ENCODE data around the gene AJAP1. TPM values are rescaled to one million over a fixed set of nuclear protein-coding genes. Genes with fewer than 3 reads are reported as not detected.

The AJAP1 gene
- total RNA-seq, 2 donors from 2014 or later = not detected

- no peak for ATAC-seq
Measured at GRCh38 chr1:4723106-4723505, 68.7 kb downstream of the AJAP1 start.

GRCh38 chr1:4724001-4724400, 69.6 kb downstream of the AJAP1 start:
- Mint-ChIP-seq H3K4me3 (no peak overlapping the region), H3K27ac (no peak overlapping the region), H3K27me3 (peaks cover 0 to 2% of the 10 kb centered on the region in 2 donors), H3K36me3 (no peaks in the 10 kb centered on the region), H3K4me1 (ENCODE audit: low read depth in 2 of 2) (no peaks in the 10 kb centered on the region), H3K9me3 (no peaks in the 10 kb centered on the region)
- ATAC-seq = no peak
- DNase-seq (ENCODE audit: low spot score) = no peak

More at GRCh38 chr1:4723106-4723505, 68.7 kb downstream of the AJAP1 start:
- Mint-ChIP-seq H3K36me3 (no peaks in the 10 kb centered on the region), H3K4me3 (no peak overlapping the region), H3K9me3 (no peaks in the 10 kb centered on the region), H3K4me1 (ENCODE audit: low read depth in 2 of 2) (no peaks in the 10 kb centered on the region), H3K27ac (no peak overlapping the region), H3K27me3 (peaks cover 0 to 2% of the 10 kb centered on the region in 2 donors)
- no peak for DNase-seq (ENCODE audit: low spot score)

GRCh38 chr1:4724695-4725250, 70.4 kb downstream of the AJAP1 start:
- H3K27ac Mint-ChIP-seq = no peak overlapping the region
- H3K9me3 Mint-ChIP-seq = no peaks in the 10 kb centered on the region
- H3K4me1 Mint-ChIP-seq (ENCODE audit: low read depth in 2 of 2) = no peaks in the 10 kb centered on the region
- H3K27me3 Mint-ChIP-seq = peaks cover 0 to 2% of the 10 kb centered on the region in 2 donors
- no peak overlapping the region for H3K4me3 Mint-ChIP-seq
- ATAC-seq (no peak), DNase-seq (ENCODE audit: low spot score) (no peak)
- H3K36me3 Mint-ChIP-seq = no peaks in the 10 kb centered on the region

GRCh38 chr1:4725416-4725815, 71.0 kb downstream of the AJAP1 start:
- no peak overlapping the region for H3K4me3 Mint-ChIP-seq
- H3K27me3 Mint-ChIP-seq = peaks cover 0 to 2% of the 10 kb centered on the region in 2 donors
- no peaks in the 10 kb centered on the region for H3K4me1 Mint-ChIP-seq (ENCODE audit: low read depth in 2 of 2)
- H3K36me3 Mint-ChIP-seq = no peaks in the 10 kb centered on the region
- DNase-seq (ENCODE audit: low spot score) (no peak), ATAC-seq (no peak)
- no peak overlapping the region for H3K27ac Mint-ChIP-seq
- no peaks in the 10 kb centered on the region for H3K9me3 Mint-ChIP-seq

- no peaks in the 10 kb centered on the region for H3K36me3 Mint-ChIP-seq
- H3K4me3 Mint-ChIP-seq = no peak overlapping the region
- H3K27me3 Mint-ChIP-seq = peaks cover 0 to 2% of the 10 kb centered on the region in 2 donors
- no peaks in the 10 kb centered on the region for H3K4me1 Mint-ChIP-seq (ENCODE audit: low read depth in 2 of 2)
- ATAC-seq (no peak), DNase-seq (ENCODE audit: low spot score) (no peak)
- H3K27ac Mint-ChIP-seq = no peak overlapping the region
- H3K9me3 Mint-ChIP-seq = no peaks in the 10 kb centered on the region
Measured at GRCh38 chr1:4726620-4727341, 72.4 kb downstream of the AJAP1 start.

- no peak overlapping the region for H3K27ac Mint-ChIP-seq
- no peak overlapping the region for H3K4me3 Mint-ChIP-seq
- no peaks in the 10 kb centered on the region for H3K4me1 Mint-ChIP-seq (ENCODE audit: low read depth in 2 of 2)
- no peak for ATAC-seq
- no peaks in the 10 kb centered on the region for H3K9me3 Mint-ChIP-seq
- no peaks in the 10 kb centered on the region for H3K36me3 Mint-ChIP-seq
- no peak for DNase-seq (ENCODE audit: low spot score)
- H3K27me3 Mint-ChIP-seq = no peaks in the 10 kb centered on the region
Measured at GRCh38 chr1:4728319-4729089, 74.1 kb downstream of the AJAP1 start.

- Mint-ChIP-seq H3K27me3 (no peaks in the 10 kb centered on the region), H3K4me1 (ENCODE audit: low read depth in 2 of 2) (no peaks in the 10 kb centered on the region), H3K36me3 (no peaks in the 10 kb centered on the region), H3K4me3 (no peak overlapping the region), H3K9me3 (no peaks in the 10 kb centered on the region), H3K27ac (no peak overlapping the region)
- ATAC-seq = no peak
- no peak for DNase-seq (ENCODE audit: low spot score)
Measured at GRCh38 chr1:4729090-4729471, 74.7 kb downstream of the AJAP1 start.

GRCh38 chr1:4730078-4730477, 75.7 kb downstream of the AJAP1 start:
- no peak for DNase-seq (ENCODE audit: low spot score)
- Mint-ChIP-seq H3K9me3 (no peaks in the 10 kb centered on the region), H3K36me3 (no peaks in the 10 kb centered on the region), H3K27ac (no peak overlapping the region), H3K4me3 (no peak overlapping the region), H3K27me3 (no peaks in the 10 kb centered on the region), H3K4me1 (ENCODE audit: low read depth in 2 of 2) (no peaks in the 10 kb centered on the region)
- no peak for ATAC-seq

- Mint-ChIP-seq H3K36me3 (no peaks in the 10 kb centered on the region), H3K4me3 (no peak overlapping the region), H3K27ac (no peak overlapping the region), H3K9me3 (no peaks in the 10 kb centered on the region), H3K4me1 (ENCODE audit: low read depth in 2 of 2) (no peaks in the 10 kb centered on the region), H3K27me3 (peaks cover 4 to 6% of the 10 kb centered on the region in 2 donors)
- no peak for DNase-seq (ENCODE audit: low spot score)
- ATAC-seq = no peak
Measured at GRCh38 chr1:4733446-4734177, 79.2 kb downstream of the AJAP1 start.

- DNase-seq (ENCODE audit: low spot score) (no peak), ATAC-seq (no peak)
- Mint-ChIP-seq H3K4me3 (no peak overlapping the region), H3K4me1 (ENCODE audit: low read depth in 2 of 2) (no peaks in the 10 kb centered on the region), H3K36me3 (no peaks in the 10 kb centered on the region), H3K27ac (no peak overlapping the region), H3K9me3 (no peaks in the 10 kb centered on the region), H3K27me3 (peaks cover 4 to 6% of the 10 kb centered on the region in 2 donors)
Measured at GRCh38 chr1:4734219-4734618, 79.8 kb downstream of the AJAP1 start.

GRCh38 chr1:4734791-4735190, 80.4 kb downstream of the AJAP1 start:
- no peaks in the 10 kb centered on the region for H3K36me3 Mint-ChIP-seq
- H3K4me1 Mint-ChIP-seq (ENCODE audit: low read depth in 2 of 2) = no peaks in the 10 kb centered on the region
- H3K9me3 Mint-ChIP-seq = no peaks in the 10 kb centered on the region
- no peak for ATAC-seq
- H3K4me3 Mint-ChIP-seq = no peak overlapping the region
- H3K27me3 Mint-ChIP-seq = peaks cover 6 to 8% of the 10 kb centered on the region in 2 donors
- no peak overlapping the region for H3K27ac Mint-ChIP-seq
- DNase-seq (ENCODE audit: low spot score) = no peak

GRCh38 chr1:4736254-4736653, 81.8 kb downstream of the AJAP1 start:
- H3K27ac Mint-ChIP-seq = no peak overlapping the region
- no peak overlapping the region for H3K4me3 Mint-ChIP-seq
- ATAC-seq (no peak), DNase-seq (ENCODE audit: low spot score) (no peak)
- H3K27me3 Mint-ChIP-seq = peaks cover 6 to 8% of the 10 kb centered on the region in 2 donors
- H3K36me3 Mint-ChIP-seq = no peaks in the 10 kb centered on the region
- H3K4me1 Mint-ChIP-seq (ENCODE audit: low read depth in 2 of 2) = no peaks in the 10 kb centered on the region
- no peaks in the 10 kb centered on the region for H3K9me3 Mint-ChIP-seq

- no peak for ATAC-seq
- Mint-ChIP-seq H3K4me3 (no peak overlapping the region), H3K36me3 (no peaks in the 10 kb centered on the region), H3K9me3 (no peaks in the 10 kb centered on the region), H3K4me1 (ENCODE audit: low read depth in 2 of 2) (no peaks in the 10 kb centered on the region), H3K27me3 (peaks cover 0 to 4% of the 10 kb centered on the region in 2 donors), H3K27ac (no peak overlapping the region)
- DNase-seq (ENCODE audit: low spot score) = no peak
Measured at GRCh38 chr1:4741876-4742423, 87.5 kb downstream of the AJAP1 start.

Data from natural killer cell treated with Interleukin-12 subunit alpha and Interleukin-12 subunit beta and Interleukin-15 and Interleukin-18, amount 100 ng/mL, for 72 hours (primary cell).